Thyroid gland (tissue), 4 donors: ENCODE results near the gene PDGFA.

Source experiments
- POLR2A ChIP-seq, 2 donors: fragments of 450-650 bp; IDR thresholded peaks; one replicate each; pipeline ENCODE4 v1.6.1; 2017; ENCODE audit warnings: antibody characterized with exemption in 2 of 2, mild to moderate bottlenecking in 2 of 2, moderate library complexity in 1 of 2
- TF ChIP-seq, protein P1 (sequence below), 6 experiments: fragments of 200-600 bp in 3 of 6; fragments of 450-650 bp in 3 of 6; sonication (generic) in 3 of 6; IDR thresholded peaks; one replicate each; pipeline ENCODE4 v1.5.1; 2016 to 2019; ENCODE audit warnings: antibody characterized with exemption in 6 of 6, mild to moderate bottlenecking in 2 of 6, inconsistent platforms in 1 of 6, moderate library complexity in 1 of 6

DNA sequence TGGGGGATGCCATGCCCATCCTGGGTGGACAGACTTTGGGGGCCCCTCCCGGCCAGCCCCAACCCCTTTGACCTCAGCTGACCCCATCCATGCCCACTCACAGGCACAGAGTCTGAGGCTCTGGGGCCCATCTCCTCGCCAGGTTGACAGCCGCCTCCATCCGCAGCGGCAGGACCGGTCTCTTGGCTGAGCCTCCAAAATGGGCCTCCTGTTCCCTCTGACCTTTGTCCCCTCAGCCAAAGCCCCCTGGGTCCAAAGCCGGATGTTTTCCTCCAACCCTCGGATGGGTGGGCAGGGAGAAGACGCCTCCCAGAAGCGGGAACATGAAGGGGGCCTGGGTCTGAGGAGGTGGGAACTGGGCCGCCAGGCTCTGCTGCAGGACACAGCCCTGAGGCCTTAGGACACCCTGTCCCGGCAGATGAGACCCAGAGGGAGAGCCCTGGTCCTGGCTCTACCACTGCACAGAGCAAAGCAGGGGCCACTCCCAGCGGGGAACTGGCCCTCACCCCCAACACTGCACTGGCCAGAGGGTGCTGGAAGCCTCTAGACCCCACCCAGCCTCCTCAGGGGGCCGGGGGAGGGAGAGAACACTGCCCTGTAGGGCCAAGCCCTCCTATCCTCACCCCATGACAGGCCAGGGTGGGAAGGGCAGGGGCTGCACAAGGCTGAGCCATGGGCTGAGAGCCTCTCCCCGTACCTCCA lies 12.6 kb downstream of the PDGFA start:
- TF ChIP-seq, protein P1, sequence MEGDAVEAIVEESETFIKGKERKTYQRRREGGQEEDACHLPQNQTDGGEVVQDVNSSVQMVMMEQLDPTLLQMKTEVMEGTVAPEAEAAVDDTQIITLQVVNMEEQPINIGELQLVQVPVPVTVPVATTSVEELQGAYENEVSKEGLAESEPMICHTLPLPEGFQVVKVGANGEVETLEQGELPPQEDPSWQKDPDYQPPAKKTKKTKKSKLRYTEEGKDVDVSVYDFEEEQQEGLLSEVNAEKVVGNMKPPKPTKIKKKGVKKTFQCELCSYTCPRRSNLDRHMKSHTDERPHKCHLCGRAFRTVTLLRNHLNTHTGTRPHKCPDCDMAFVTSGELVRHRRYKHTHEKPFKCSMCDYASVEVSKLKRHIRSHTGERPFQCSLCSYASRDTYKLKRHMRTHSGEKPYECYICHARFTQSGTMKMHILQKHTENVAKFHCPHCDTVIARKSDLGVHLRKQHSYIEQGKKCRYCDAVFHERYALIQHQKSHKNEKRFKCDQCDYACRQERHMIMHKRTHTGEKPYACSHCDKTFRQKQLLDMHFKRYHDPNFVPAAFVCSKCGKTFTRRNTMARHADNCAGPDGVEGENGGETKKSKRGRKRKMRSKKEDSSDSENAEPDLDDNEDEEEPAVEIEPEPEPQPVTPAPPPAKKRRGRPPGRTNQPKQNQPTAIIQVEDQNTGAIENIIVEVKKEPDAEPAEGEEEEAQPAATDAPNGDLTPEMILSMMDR (IDR thresholded peaks at IDR 0.05): no peak
- no peak for TF ChIP-seq POLR2A (IDR thresholded peaks at IDR 0.05)
